Endothelial cell of umbilical vein (primary cell): Measurements from ENCODE around the gene ANKRD45. TPM values are rescaled to one million over a fixed set of nuclear protein-coding genes. Genes with fewer than 3 reads are reported as not detected.

Experiments
- BruUV-seq: library from RNA; stranded (reverse); fragments of 400-500 nt; replicated peaks from 2 replicates; lab custom pipeline; 2021; lab: Mats Ljungman, UMichigan
- CTCF ChIA-PET: fragments of 300-600, 350-600 bp; sonication (Branson Sonifier 250); formaldehyde crosslinking; loops from one replicate; lab custom pipeline; 2021; ENCODE audit warnings: antibody characterized with exemption, inconsistent platforms; lab: Charles Lee
- POLR2A ChIA-PET: fragments of 300-600, 350-600 bp; sonication (Branson Sonifier 250); formaldehyde crosslinking; loops from one replicate; lab custom pipeline; 2021; ENCODE audit warnings: antibody characterized with exemption, inconsistent platforms; lab: Charles Lee
- DNase-seq: peaks from one replicate; pipeline ENCODE4 v3.0.0-alpha.2; 2011; ENCODE audit warnings: low read depth, low spot score
- FAIRE-seq: peaks from 2 replicates; lab custom pipeline; 2011; peaks lifted over from hg19 to GRCh38; lab: Jason Lieb, UNC
- H2AFZ ChIP-seq: 2 replicates; pipeline ENCODE4 v1.6.0; 2012; ENCODE audit warnings: low read depth, low read length, control low read depth, inconsistent platforms
- H3K27ac ChIP-seq: 2 replicates; pipeline ENCODE4 v1.5.1; 2011; ENCODE audit warnings: low read depth, mild to moderate bottlenecking, control low read depth, low read length, moderate library complexity; ENCODE audit not compliant: insufficient read depth
- H3K27me3 ChIP-seq, 2 experiments: 2 replicates each; pipeline versions ENCODE4 v1.6.0 to v1.6.1; 2011; ENCODE audit warnings: low read length in 2 of 2, mixed read lengths in 1 of 2; ENCODE audit not compliant: control insufficient read depth in 2 of 2, insufficient read depth in 2 of 2
- H3K36me3 ChIP-seq, 2 experiments: 2 replicates in 1 of 2; 3 replicates in 1 of 2; pipeline ENCODE4 v1.5.1; 2011; ENCODE audit warnings: low read length in 2 of 2, mild to moderate bottlenecking in 1 of 2, moderate library complexity in 1 of 2; ENCODE audit not compliant: control insufficient read depth in 2 of 2, insufficient read depth in 2 of 2; ENCODE audit errors: extremely low read depth in 1 of 2
- H3K4me1 ChIP-seq: 3 replicates; pipeline ENCODE4 v1.5.1; 2011; ENCODE audit warnings: mild to moderate bottlenecking, low read length; ENCODE audit not compliant: control insufficient read depth, insufficient read depth; ENCODE audit errors: extremely low read depth
- H3K4me2 ChIP-seq: 2 replicates; pipeline ENCODE4 v1.6.1; 2011; ENCODE audit warnings: low read length, control low read depth, mixed read lengths; ENCODE audit not compliant: insufficient read depth
- H3K4me3 ChIP-seq, 3 experiments: fragments of 200-600 bp in 1 of 3; sonication (generic), shearing (Covaris generic) in 1 of 3; replicated peaks in 1 of 3; 2 replicates each; pipeline ENCODE4 v1.5.1; 2011 to 2016; ENCODE audit warnings: control low read depth in 3 of 3, low read length in 3 of 3, mild to moderate bottlenecking in 2 of 3, inconsistent platforms in 1 of 3, low read depth in 1 of 3, moderate library complexity in 1 of 3; ENCODE audit not compliant: insufficient read depth in 1 of 3
- H3K79me2 ChIP-seq: 2 replicates; pipeline ENCODE4 v1.6.0; 2012; ENCODE audit warnings: low read length, inconsistent platforms; ENCODE audit not compliant: control insufficient read depth, insufficient read depth
- H3K9ac ChIP-seq: replicated peaks from 2 replicates; pipeline ENCODE3; 2011; ENCODE audit warnings: low read length, control low read depth; ENCODE audit not compliant: insufficient read depth; ENCODE audit errors: extremely low read depth
- H3K9me1 ChIP-seq: replicated peaks from 3 replicates; pipeline ENCODE4 v1.6.0; 2011; ENCODE audit warnings: mild to moderate bottlenecking, low read length; ENCODE audit not compliant: control insufficient read depth, insufficient read depth; ENCODE audit errors: extremely low read depth
- H3K9me3 ChIP-seq: replicated peaks from 2 replicates; pipeline ENCODE4 v1.5.1; 2012; ENCODE audit warnings: low read length, inconsistent platforms; ENCODE audit not compliant: control insufficient read depth, insufficient read depth
- H4K20me1 ChIP-seq: replicated peaks from 2 replicates; pipeline ENCODE3; 2011; ENCODE audit warnings: mild to moderate bottlenecking, low read length; ENCODE audit not compliant: control insufficient read depth, insufficient read depth; ENCODE audit errors: extremely low read depth
- EZH2 ChIP-seq: IDR thresholded peaks from 2 replicates; pipeline ENCODE4 v1.6.1; 2012; ENCODE audit warnings: borderline replicate concordance, low read depth, mild to moderate bottlenecking, moderate library complexity, low read length, inconsistent platforms; ENCODE audit not compliant: severe bottlenecking
- FOS ChIP-seq: IDR thresholded peaks from 2 replicates; pipeline ENCODE4 v1.6.1; 2011; ENCODE audit warnings: mild to moderate bottlenecking, low read length, moderate library complexity, borderline replicate concordance; ENCODE audit not compliant: insufficient read depth
- GATA2 ChIP-seq: IDR thresholded peaks from 2 replicates; pipeline ENCODE4 v1.7.0; 2011; ENCODE audit warnings: low read depth, mild to moderate bottlenecking, moderate library complexity, mixed read lengths, low read length; ENCODE audit not compliant: insufficient read length, insufficient read depth
- JUN ChIP-seq: IDR thresholded peaks from 2 replicates; pipeline ENCODE4 v1.6.1; 2011; ENCODE audit warnings: borderline replicate concordance, low read depth; ENCODE audit not compliant: insufficient read length, insufficient read depth
- MAX ChIP-seq: IDR thresholded peaks from 2 replicates; pipeline ENCODE4 v1.6.1; 2011; ENCODE audit not compliant: insufficient read depth, insufficient read length
- MYC ChIP-seq: IDR thresholded peaks from one replicate; pipeline ENCODE4 v1.6.1; 2011; ENCODE audit warnings: mild to moderate bottlenecking, low read depth, low read length
- POLR2A ChIP-seq: IDR thresholded peaks from 2 replicates; pipeline ENCODE4 v1.6.1; 2012; ENCODE audit warnings: low read depth, mild to moderate bottlenecking, control low read depth, low read length
- POLR2AphosphoS5 ChIP-seq: IDR thresholded peaks from 2 replicates; pipeline ENCODE4 v1.6.1; 2012; ENCODE audit warnings: low read depth, mild to moderate bottlenecking, control low read depth, low read length, moderate library complexity; ENCODE audit not compliant: insufficient read depth
- dilution Hi-C: fragments of 300-500 bp; cut with MboI; formaldehyde crosslinking; loops from one replicate; pipeline ENCODE4 v1.15.0; 2019; ENCODE audit warnings: low sequenced_read_pairs; ENCODE audit not compliant: extremely low pct_ligation_motif_present
- intact Hi-C: fragments of 100-400 bp; cut with micrococcal nuclease; formaldehyde crosslinking; loops from one replicate; pipeline ENCODE4 v1.10.0; 2022
- polyA plus RNA-seq, 4 experiments: library from polyadenylated mRNA; depleted of rRNA in 3 of 4; stranded (reverse) in 3 of 4; unstranded in 1 of 4; fragments of >200 nt; gene quantifications; 2 replicates each; pipeline versions ENCODE4 v1.2.1 to v1.2.3, GENCODE V29; 2011 to 2012; ENCODE audit warnings: missing spikeins in 1 of 4
- total RNA-seq: library from RNA; stranded (reverse); gene quantifications from 2 replicates; pipeline ENCODE4 v1.2.3, GENCODE V29; 2021
- TF ChIP-seq, protein P1 (sequence below), 2 donors: IDR thresholded peaks; 1 replicate in 1 of 2; 2 replicates in 1 of 2; pipeline ENCODE4 v1.5.1; 2011; ENCODE audit warnings: low read length in 2 of 2, mild to moderate bottlenecking in 2 of 2, moderate library complexity in 2 of 2, control low read depth in 1 of 2, inconsistent platforms in 1 of 2, low read depth in 1 of 2; ENCODE audit not compliant: insufficient read depth in 1 of 2; ENCODE audit errors: extremely low read depth in 1 of 2

Gene ANKRD45
- total and polyA plus RNA-seq, 2 donors (not counting 3 experiments of a cell fraction or from before 2014, with no cell fraction given), result 0.19 to 0.62 TPM

DNA sequence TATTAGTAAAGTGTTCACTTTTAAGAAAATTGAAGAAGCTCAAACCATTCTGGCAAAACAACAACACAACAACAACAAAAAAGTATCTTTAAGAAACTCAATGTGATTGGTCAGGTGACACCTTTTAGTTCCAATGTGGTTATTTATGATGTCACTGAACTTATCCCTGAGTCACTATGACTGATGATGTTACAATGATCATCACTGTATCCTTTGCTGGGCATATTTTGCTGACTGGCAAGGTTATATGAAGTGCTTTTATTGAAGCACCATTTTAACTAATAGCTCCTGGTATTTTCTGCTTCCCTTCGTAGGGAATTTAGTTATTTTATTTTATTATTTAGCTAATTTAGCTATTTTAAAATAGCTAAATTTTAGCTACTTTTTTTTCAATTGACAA, 34.5 kb downstream of the ANKRD45 start, which contains the start of gene TEX50:
TSS of gene TEX50 (plus strand) at position 223 of the 400 bp plus-strand sequence. CDS start 184 bp downstream, outside the sequence.
- Histone ChIP-seq H3K9me3 (no peaks in the 10 kb centered on the region), H3K9ac (no peak within 1 kb of the TSS)
- intact Hi-C loops, result no loop called here

More for the DNA sequence above, 34.5 kb downstream of the ANKRD45 start, which contains the start of gene TEX50:
- H3K27me3 ChIP-seq, result no peaks in the 10 kb centered on the region
- no peaks in the 10 kb centered on the region for H3K36me3 ChIP-seq
- FAIRE-seq (no peak), DNase-seq (no peak)
- H3K4me3 ChIP-seq, result no peak within 1 kb of the TSS
- H2AFZ ChIP-seq, result no peak within 1 kb of the TSS
- no peaks in the 10 kb centered on the region for H3K9me1 ChIP-seq
- TF ChIP-seq POLR2A (no peak), FOS (no peak), MAX (no peak), POLR2AphosphoS5 (no peak), JUN (no peak), MYC (no peak), GATA2 (no peak), EZH2 (no peak)
- TF ChIP-seq, protein P1, sequence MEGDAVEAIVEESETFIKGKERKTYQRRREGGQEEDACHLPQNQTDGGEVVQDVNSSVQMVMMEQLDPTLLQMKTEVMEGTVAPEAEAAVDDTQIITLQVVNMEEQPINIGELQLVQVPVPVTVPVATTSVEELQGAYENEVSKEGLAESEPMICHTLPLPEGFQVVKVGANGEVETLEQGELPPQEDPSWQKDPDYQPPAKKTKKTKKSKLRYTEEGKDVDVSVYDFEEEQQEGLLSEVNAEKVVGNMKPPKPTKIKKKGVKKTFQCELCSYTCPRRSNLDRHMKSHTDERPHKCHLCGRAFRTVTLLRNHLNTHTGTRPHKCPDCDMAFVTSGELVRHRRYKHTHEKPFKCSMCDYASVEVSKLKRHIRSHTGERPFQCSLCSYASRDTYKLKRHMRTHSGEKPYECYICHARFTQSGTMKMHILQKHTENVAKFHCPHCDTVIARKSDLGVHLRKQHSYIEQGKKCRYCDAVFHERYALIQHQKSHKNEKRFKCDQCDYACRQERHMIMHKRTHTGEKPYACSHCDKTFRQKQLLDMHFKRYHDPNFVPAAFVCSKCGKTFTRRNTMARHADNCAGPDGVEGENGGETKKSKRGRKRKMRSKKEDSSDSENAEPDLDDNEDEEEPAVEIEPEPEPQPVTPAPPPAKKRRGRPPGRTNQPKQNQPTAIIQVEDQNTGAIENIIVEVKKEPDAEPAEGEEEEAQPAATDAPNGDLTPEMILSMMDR (IDR thresholded peaks at IDR 0.05; ENCODE audit: extremely low read depth in 1 of 2, insufficient read depth in 1 of 2, low read depth in 1 of 2, low read length in 2 of 2), result no peak
- ChIA-PET CTCF (interaction anchor here (1.3 kb wide), 1 partner anchor 11 kb away, joined by 4 read pairs; no protein-coding TSS in a partner anchor), POLR2A (no interaction called here)
- H3K27ac ChIP-seq, result no peak within 1 kb of the TSS
- H3K4me2 ChIP-seq, result no peak within 1 kb of the TSS
- no peaks in the 10 kb centered on the region for H3K79me2 ChIP-seq
- dilution Hi-C loops, result no loop called here
- BruUV-seq, result no TSS peak
- H4K20me1 ChIP-seq, result no peaks in the 10 kb centered on the region
- H3K4me1 ChIP-seq, result no peaks in the 10 kb centered on the region
